GM21723 (cell line): ENCODE data around the gene DHX15.
A peak's percentile ranks its signal among the peaks of the same experiment; 100 is the strongest.

Source experiments
- ATAC-seq: cut with Tn5 transposase; IDR thresholded peaks from one replicate; pipeline ENCODE4 v1.9.1; 2021; ENCODE audit warnings: mild to moderate bottlenecking, moderate library complexity; ENCODE audit not compliant: unreplicated experiment

The DHX15 gene

GRCh38 chr4:24495388-24495787 lies 89.0 kb downstream of the DHX15 start:
- no peak for ATAC-seq

- ATAC-seq: no peak
Observed at GRCh38 chr4:24489870-24490269, 94.5 kb downstream of the DHX15 start.

- peak; percentile 95 for ATAC-seq
Observed at GRCh38 chr4:24488399-24489164, 95.8 kb downstream of the DHX15 start.

- no peak for ATAC-seq
Observed at GRCh38 chr4:24482871-24483270, 101.5 kb downstream of the DHX15 start.

- ATAC-seq: no peak
Observed at GRCh38 chr4:24477919-24478318, 106.4 kb downstream of the DHX15 start.
